Parathyroid adenoma (tissue), 2 donors: Measurements from ENCODE around the gene PDHA1.

ENCODE experiments used
- H2AFZ ChIP-seq: fragments of 300-600 bp; sonication (generic); one replicate; pipeline ENCODE4 v1.7.0; 2017; ENCODE audit warnings: antibody characterized with exemption, mild to moderate bottlenecking
- H3K27ac ChIP-seq: fragments of 300-600 bp; sonication (generic); one replicate; pipeline ENCODE4 v1.7.0; 2017
- H3K27me3 ChIP-seq: fragments of 300-600 bp; sonication (generic); one replicate; pipeline ENCODE4 v1.7.0; 2017; ENCODE audit warnings: low read length; ENCODE audit not compliant: control insufficient read depth, insufficient read depth
- H3K36me3 ChIP-seq: fragments of 300-600 bp; sonication (generic); one replicate; pipeline ENCODE4 v1.7.0; 2017; ENCODE audit warnings: low read length; ENCODE audit not compliant: control insufficient read depth, insufficient read depth
- H3K4me1 ChIP-seq: fragments of 300-600 bp; sonication (generic); one replicate; pipeline ENCODE4 v1.7.0; 2017; ENCODE audit warnings: control low read depth
- H3K4me2 ChIP-seq: fragments of 300-600 bp; sonication (generic); one replicate; pipeline ENCODE4 v1.7.0; 2017; ENCODE audit warnings: low read length
- H3K4me3 ChIP-seq: fragments of 300-600 bp; sonication (generic); one replicate; pipeline ENCODE4 v1.7.0; 2017; ENCODE audit warnings: low read depth, low read length
- H3K79me2 ChIP-seq: fragments of 300-600 bp; sonication (generic); one replicate; pipeline ENCODE4 v1.7.0; 2017; ENCODE audit warnings: control low read depth
- H3K9ac ChIP-seq: fragments of 300-600 bp; sonication (generic); one replicate; pipeline ENCODE4 v1.7.0; 2017; ENCODE audit warnings: mild to moderate bottlenecking
- H3K9me3 ChIP-seq: fragments of 300-600 bp; sonication (generic); one replicate; pipeline ENCODE4 v1.7.0; 2017; ENCODE audit warnings: low read length; ENCODE audit not compliant: control insufficient read depth
- TF ChIP-seq, protein P1 (sequence below): fragments of 300-600 bp; sonication (generic); IDR thresholded peaks from one replicate; pipeline ENCODE4 v1.7.0; 2017; ENCODE audit warnings: antibody characterized with exemption, mild to moderate bottlenecking
- donor health status: primary hyperparathyroidism.

The PDHA1 gene

DNA sequence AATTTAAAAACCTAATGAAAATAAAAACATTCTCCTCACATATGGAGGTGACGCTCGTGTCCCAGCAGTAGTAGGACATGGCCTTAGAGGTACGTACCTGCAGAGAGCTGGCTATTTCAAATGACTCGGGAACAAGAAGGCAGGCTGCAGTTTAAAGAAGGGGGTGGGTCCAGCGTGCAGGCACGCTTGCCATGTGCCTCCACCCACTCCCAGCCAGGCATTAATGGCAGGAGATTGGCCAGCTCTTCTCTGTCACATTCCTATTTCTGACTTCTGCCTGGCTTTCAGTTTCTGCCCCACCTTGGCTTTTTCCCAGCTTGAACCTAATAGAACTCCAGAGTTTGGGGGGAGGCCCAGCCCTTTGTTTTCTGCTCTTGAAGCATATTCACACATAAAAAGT lies 17.2 kb downstream of the PDHA1 start:
- TF ChIP-seq, protein P1, sequence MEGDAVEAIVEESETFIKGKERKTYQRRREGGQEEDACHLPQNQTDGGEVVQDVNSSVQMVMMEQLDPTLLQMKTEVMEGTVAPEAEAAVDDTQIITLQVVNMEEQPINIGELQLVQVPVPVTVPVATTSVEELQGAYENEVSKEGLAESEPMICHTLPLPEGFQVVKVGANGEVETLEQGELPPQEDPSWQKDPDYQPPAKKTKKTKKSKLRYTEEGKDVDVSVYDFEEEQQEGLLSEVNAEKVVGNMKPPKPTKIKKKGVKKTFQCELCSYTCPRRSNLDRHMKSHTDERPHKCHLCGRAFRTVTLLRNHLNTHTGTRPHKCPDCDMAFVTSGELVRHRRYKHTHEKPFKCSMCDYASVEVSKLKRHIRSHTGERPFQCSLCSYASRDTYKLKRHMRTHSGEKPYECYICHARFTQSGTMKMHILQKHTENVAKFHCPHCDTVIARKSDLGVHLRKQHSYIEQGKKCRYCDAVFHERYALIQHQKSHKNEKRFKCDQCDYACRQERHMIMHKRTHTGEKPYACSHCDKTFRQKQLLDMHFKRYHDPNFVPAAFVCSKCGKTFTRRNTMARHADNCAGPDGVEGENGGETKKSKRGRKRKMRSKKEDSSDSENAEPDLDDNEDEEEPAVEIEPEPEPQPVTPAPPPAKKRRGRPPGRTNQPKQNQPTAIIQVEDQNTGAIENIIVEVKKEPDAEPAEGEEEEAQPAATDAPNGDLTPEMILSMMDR, result no peak

DNA sequence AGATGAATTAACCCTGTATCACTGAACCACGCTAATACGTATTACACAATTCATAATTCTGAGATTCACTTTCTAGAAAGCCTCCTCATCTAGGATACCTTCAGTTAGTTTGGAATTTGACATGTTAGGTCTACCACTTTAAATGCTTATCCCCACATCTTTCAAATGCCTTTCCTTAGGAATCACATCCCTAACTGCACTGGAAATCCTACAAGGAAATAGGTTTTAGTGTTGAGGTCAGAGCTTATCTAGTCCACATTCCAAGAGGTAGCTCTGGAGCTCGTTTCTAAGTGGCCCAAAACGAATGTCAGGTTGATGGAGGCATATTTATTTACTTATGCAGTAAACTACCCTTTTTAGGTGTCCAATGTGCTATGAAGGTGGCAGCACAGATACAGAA lies 18.0 kb downstream of the PDHA1 start:
- TF ChIP-seq, protein P1, result no peak
- no peaks in the 10 kb centered on the region for H3K27me3 ChIP-seq

More for the DNA sequence above, 17.2 kb downstream of the PDHA1 start:
- no peak overlapping the region for H2AFZ ChIP-seq
- no peaks in the 10 kb centered on the region for H3K79me2 ChIP-seq
- no peaks in the 10 kb centered on the region for H3K27me3 ChIP-seq
- H3K9me3 ChIP-seq, result no peaks in the 10 kb centered on the region
- no peak overlapping the region for H3K4me3 ChIP-seq
- H3K4me1 ChIP-seq, result no peaks in the 10 kb centered on the region
- H3K4me2 ChIP-seq, result no peak overlapping the region
- no peak overlapping the region for H3K9ac ChIP-seq
- H3K36me3 ChIP-seq, result no peaks in the 10 kb centered on the region
- H3K27ac ChIP-seq, result no peak overlapping the region

GRCh38 chrX:19368576-19368975 lies 24.8 kb downstream of the PDHA1 start:
- TF ChIP-seq, protein P1, result no peak
- no peak overlapping the region for H3K9ac ChIP-seq
- H3K27me3 ChIP-seq, result no peaks in the 10 kb centered on the region
- no peaks in the 10 kb centered on the region for H3K36me3 ChIP-seq
- H3K9me3 ChIP-seq, result no peaks in the 10 kb centered on the region
- no peak overlapping the region for H3K27ac ChIP-seq
- H3K4me3 ChIP-seq, result no peak overlapping the region
- no peak overlapping the region for H3K4me2 ChIP-seq
- no peaks in the 10 kb centered on the region for H3K4me1 ChIP-seq
- H3K79me2 ChIP-seq, result no peaks in the 10 kb centered on the region
- no peak overlapping the region for H2AFZ ChIP-seq

More for the DNA sequence above, 18.0 kb downstream of the PDHA1 start:
- H3K4me2 ChIP-seq, result no peak overlapping the region
- H3K4me1 ChIP-seq, result no peaks in the 10 kb centered on the region
- H3K79me2 ChIP-seq, result no peaks in the 10 kb centered on the region
- H3K9me3 ChIP-seq, result no peaks in the 10 kb centered on the region
- no peak overlapping the region for H3K9ac ChIP-seq
- no peaks in the 10 kb centered on the region for H3K36me3 ChIP-seq
- H3K4me3 ChIP-seq, result no peak overlapping the region
- H2AFZ ChIP-seq, result no peak overlapping the region
- no peak overlapping the region for H3K27ac ChIP-seq

DNA sequence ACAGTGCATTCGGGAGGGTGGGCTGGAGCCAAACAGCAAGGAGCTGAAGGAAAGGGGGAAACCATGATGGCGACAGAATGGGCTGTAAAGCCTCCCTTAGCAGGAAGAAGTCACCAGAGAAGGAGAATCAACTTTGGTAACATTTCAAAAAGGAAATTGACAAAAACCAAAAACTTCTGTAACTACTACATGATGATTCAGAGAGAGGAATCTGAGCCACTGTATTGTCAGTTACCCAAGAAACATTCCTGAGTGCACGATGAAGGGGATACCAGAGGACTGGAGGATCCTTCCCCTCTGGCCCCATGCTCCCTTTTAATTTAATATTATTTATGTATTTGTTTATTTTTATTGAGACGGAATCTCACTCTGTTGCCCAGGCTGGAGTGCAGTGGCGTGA lies 26.3 kb downstream of the PDHA1 start:
- H2AFZ ChIP-seq, result no peak overlapping the region
- H3K27ac ChIP-seq, result no peak overlapping the region
- H3K27me3 ChIP-seq, result no peaks in the 10 kb centered on the region
- H3K36me3 ChIP-seq, result no peaks in the 10 kb centered on the region
- no peaks in the 10 kb centered on the region for H3K9me3 ChIP-seq
- H3K4me2 ChIP-seq, result no peak overlapping the region
- no peaks in the 10 kb centered on the region for H3K4me1 ChIP-seq
- TF ChIP-seq, protein P1, result no peak
- no peaks in the 10 kb centered on the region for H3K79me2 ChIP-seq
- no peak overlapping the region for H3K9ac ChIP-seq
- no peak overlapping the region for H3K4me3 ChIP-seq

GRCh38 chrX:19372170-19372546 lies 28.4 kb downstream of the PDHA1 start:
- Histone ChIP-seq H3K27ac (no peak overlapping the region), H3K79me2 (no peaks in the 10 kb centered on the region), H3K27me3 (no peaks in the 10 kb centered on the region), H3K4me1 (no peaks in the 10 kb centered on the region), H3K4me3 (peak overlapping the region; percentile 42), H3K9ac (no peak overlapping the region), H3K36me3 (no peaks in the 10 kb centered on the region), H3K9me3 (no peaks in the 10 kb centered on the region), H3K4me2 (peak overlapping the region; percentile 77), H2AFZ (peak overlapping the region; percentile 81)
- TF ChIP-seq, protein P1, result peak; percentile 74
